Measurements from ENCODE around the gene STX2. TPM values are rescaled to one million over a fixed set of nuclear protein-coding genes. Genes with fewer than 3 reads are reported as not detected.
"Not testable (repeated sequence)": the region's sequence is repeated elsewhere in the genome, so short reads cannot be mapped to it uniquely, and the experiment has no call there.

The STX2 gene
- total RNA-seq, 4 donors from 2014 or later = 4.8 to 12.0 (median 9.1) TPM

DNA sequence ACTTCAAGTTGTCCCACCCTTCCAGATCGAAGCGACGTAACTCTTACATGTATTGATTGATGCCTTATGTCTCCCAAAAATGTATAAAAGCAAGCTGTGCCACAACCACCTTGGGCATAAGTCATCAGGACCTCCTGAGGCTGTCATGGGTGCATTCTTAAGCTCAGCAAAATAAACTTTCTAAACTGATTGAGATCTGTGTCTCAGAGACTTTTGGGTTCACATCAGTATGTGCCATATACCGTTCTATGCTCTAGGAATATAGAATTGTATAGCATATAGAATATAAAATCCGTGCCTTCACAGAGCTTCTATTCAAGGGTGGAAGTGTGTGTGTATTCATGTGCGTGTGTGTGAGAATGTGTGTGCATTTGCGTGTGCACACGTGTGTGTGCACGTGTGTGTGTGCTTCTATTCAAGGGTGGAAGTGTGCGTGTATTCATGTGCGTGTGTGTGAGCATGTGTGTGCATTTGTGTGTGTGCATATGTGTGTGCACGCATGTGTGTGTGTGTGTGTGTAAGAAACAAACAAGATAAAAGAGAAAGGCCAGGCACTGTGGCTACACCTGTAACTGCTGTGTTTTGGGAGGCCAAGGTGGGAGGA is 11.5 kb upstream of the STX2 start:
- in situ Hi-C loops (cut with MboI; ENCODE audit: low sequenced_read_pairs in 4 of 4) = no loop called here
- H3K4me1 ChIP-seq = no peaks in the 10 kb centered on the region
- H3K36me3 ChIP-seq = no peaks in the 10 kb centered on the region
- intact Hi-C loops (cut with DNase I; ENCODE audit: low total_unique reads) = no loop called here
- no peak for TF ChIP-seq POLR2A (IDR thresholded peaks at IDR 0.05)
- TF ChIP-seq, protein P1, sequence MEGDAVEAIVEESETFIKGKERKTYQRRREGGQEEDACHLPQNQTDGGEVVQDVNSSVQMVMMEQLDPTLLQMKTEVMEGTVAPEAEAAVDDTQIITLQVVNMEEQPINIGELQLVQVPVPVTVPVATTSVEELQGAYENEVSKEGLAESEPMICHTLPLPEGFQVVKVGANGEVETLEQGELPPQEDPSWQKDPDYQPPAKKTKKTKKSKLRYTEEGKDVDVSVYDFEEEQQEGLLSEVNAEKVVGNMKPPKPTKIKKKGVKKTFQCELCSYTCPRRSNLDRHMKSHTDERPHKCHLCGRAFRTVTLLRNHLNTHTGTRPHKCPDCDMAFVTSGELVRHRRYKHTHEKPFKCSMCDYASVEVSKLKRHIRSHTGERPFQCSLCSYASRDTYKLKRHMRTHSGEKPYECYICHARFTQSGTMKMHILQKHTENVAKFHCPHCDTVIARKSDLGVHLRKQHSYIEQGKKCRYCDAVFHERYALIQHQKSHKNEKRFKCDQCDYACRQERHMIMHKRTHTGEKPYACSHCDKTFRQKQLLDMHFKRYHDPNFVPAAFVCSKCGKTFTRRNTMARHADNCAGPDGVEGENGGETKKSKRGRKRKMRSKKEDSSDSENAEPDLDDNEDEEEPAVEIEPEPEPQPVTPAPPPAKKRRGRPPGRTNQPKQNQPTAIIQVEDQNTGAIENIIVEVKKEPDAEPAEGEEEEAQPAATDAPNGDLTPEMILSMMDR (IDR thresholded peaks at IDR 0.05 in 4 of 5, conservative IDR thresholded peaks at IDR 0.05 in 1 of 5) = no peak
- peaks cover 0 to 8% (median 0%) of the 10 kb centered on the region in 3 donors for H3K27me3 ChIP-seq
- ATAC-seq = no peak
- no peaks in the 10 kb centered on the region for H3K9me3 ChIP-seq
- no peak overlapping the region for H3K4me3 ChIP-seq
- DNase-seq = no peak
- no peak overlapping the region for H3K27ac ChIP-seq

DNA sequence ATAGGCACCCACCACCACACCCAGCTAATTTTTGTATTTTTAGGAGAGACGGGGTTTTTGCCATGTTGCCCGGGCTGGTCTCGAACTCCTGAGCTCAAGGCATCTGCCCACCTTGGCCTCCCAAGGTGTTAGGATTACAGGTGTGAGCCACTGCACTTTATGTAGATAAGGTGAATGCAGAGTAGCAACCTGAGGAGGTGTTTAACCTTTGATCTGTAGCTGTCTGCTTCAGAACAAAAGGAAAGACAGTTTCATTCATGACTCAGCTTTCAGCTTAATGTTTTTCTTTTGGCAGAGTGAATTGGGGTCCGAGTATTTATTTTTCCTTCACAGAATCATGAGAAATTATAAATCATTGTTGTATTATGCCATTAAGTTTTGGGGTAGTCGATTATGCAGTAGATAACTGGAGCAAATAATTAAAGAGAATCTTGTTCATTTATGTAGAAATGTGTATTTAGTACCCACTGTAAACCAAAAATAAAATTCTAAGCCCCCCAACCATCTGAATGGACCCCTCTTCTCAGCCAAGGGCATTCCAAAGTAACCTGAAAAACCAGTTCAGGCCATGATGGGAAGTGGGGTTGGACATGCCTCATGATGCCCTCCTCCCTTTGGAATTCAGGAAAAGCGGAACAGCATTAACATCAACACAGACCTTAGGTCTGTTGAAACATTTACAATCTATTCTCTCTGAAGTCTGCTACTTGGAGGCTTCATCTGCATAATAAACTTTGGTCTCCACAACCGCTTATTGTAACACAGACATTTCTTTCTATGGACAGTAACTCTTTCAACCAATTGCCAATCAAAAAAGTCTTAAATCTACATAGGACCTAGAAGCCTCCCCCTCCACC is 10.7 kb upstream of the STX2 start:
- ATAC-seq (no peak), DNase-seq (no peak)
- TF ChIP-seq POLR2A (IDR thresholded peaks at IDR 0.05) = no peak
- TF ChIP-seq, protein P1 (IDR thresholded peaks at IDR 0.05 in 4 of 5, conservative IDR thresholded peaks at IDR 0.05 in 1 of 5) = no peak
- Histone ChIP-seq H3K4me1 (no peaks in the 10 kb centered on the region), H3K27ac (no peak overlapping the region), H3K36me3 (no peaks in the 10 kb centered on the region), H3K4me3 (no peak overlapping the region), H3K27me3 (peaks cover 0 to 5% (median 0%) of the 10 kb centered on the region in 3 donors), H3K9me3 (no peaks in the 10 kb centered on the region)
- in situ Hi-C loops (cut with MboI; ENCODE audit: low sequenced_read_pairs in 4 of 4) (no loop called here), intact Hi-C loops (cut with DNase I; ENCODE audit: low total_unique reads) (no loop called here)

DNA sequence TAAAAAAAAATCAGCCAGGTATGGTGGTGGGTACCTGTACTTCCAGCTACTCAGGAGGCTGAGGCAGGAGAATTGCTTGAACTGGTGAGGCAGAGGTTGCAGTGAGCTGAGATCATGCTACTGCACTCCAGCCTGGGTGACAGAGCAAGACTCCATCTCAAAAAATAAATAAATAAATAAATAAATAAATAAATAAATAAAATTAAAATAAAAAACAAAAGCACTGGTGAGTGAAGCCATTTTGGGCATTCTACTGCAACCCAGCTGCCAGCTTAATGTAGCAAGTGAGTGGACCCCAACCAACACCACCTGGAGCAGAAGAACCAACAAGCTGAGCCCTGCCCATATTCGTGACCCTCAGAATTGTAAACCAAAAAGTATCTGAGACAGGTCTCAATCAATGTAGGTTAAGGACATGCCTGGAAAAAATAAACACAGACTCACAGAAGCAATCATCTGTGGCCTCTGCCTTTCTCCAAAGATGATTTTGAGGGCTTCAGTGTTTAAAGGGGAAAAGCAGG is 9.8 kb upstream of the STX2 start:
- H3K4me3 ChIP-seq; H3K36me3 ChIP-seq; H3K9me3 ChIP-seq; H3K27ac ChIP-seq; DNase-seq; ATAC-seq; H3K27me3 ChIP-seq; in situ Hi-C loops (cut with MboI; ENCODE audit: low sequenced_read_pairs in 4 of 4); intact Hi-C loops (cut with DNase I; ENCODE audit: low total_unique reads); H3K4me1 ChIP-seq: not testable (repeated sequence)

DNA sequence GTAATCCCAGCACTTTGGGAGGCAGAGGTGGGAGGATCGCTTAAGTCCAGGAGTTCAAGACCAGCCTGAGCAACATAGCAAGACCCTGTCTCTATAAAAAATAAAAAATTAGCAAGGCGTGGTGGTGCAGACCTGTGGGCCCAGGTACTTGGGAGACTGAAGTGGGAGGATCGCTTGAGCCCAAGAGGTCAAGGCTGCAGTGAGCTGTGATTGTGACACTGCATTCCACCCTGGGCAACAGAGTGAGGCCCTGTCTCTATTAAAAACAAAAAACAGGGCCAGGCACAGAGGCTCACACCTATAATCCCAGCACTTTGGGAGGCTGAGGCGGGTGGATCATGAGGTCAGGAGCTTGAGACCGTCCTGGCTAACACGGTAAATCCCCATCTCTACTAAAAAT is 9.1 kb upstream of the STX2 start:
- H3K27me3 ChIP-seq; H3K27ac ChIP-seq; H3K9me3 ChIP-seq; H3K4me1 ChIP-seq; ATAC-seq; in situ Hi-C loops (cut with MboI; ENCODE audit: low sequenced_read_pairs in 4 of 4); H3K36me3 ChIP-seq; intact Hi-C loops (cut with DNase I; ENCODE audit: low total_unique reads); DNase-seq; H3K4me3 ChIP-seq: not testable (repeated sequence)

- no peak overlapping the region for H3K27ac ChIP-seq
- ATAC-seq = peak; percentile 76 to 77
- H3K9me3 ChIP-seq = no peaks in the 10 kb centered on the region
- no peaks in the 10 kb centered on the region for H3K4me1 ChIP-seq
- no peaks in the 10 kb centered on the region for H3K36me3 ChIP-seq
- intact Hi-C loops (cut with DNase I; ENCODE audit: low total_unique reads) (no loop called here), in situ Hi-C loops (cut with MboI; ENCODE audit: low sequenced_read_pairs in 4 of 4) (no loop called here)
- DNase-seq = no peak
- no peak overlapping the region for H3K4me3 ChIP-seq
- TF ChIP-seq, protein P1 (IDR thresholded peaks at IDR 0.05 in 4 of 5, conservative IDR thresholded peaks at IDR 0.05 in 1 of 5) = no peak
- TF ChIP-seq POLR2A (IDR thresholded peaks at IDR 0.05) = no peak
- no peaks in the 10 kb centered on the region for H3K27me3 ChIP-seq
These were observed 8.1 kb upstream of the STX2 start for GRCh38 chr12:130847112-130847511.

Data from gastrocnemius medialis (tissue), 4 donors.